Mesothelial cell of epicardium (in vitro differentiated cells): ENCODE results near the gene LYPD4. TPM values are rescaled to one million over a fixed set of nuclear protein-coding genes. Genes with fewer than 3 reads are reported as not detected.

ENCODE experiments used
- DNase-seq, 2 experiments: peaks; one replicate each; pipeline ENCODE4 v3.0.0; 2021; ENCODE audit warnings: low spot score in 2 of 2; ENCODE audit not compliant: unreplicated experiment in 2 of 2
- H3K27ac Mint-ChIP-seq: 2 replicates; pipeline ENCODE4 v1.8.0; 2021; ENCODE audit warnings: mixed read lengths
- H3K27me3 Mint-ChIP-seq: 2 replicates; pipeline ENCODE4 v1.8.0; 2021; ENCODE audit warnings: low read depth, mixed read lengths
- H3K36me3 Mint-ChIP-seq: 2 replicates; pipeline ENCODE4 v1.8.0; 2021; ENCODE audit warnings: mixed read lengths
- H3K4me1 Mint-ChIP-seq: 2 replicates; pipeline ENCODE4 v1.8.0; 2021; ENCODE audit warnings: mixed read lengths
- H3K4me3 Mint-ChIP-seq: 2 replicates; pipeline ENCODE4 v1.8.0; 2021; ENCODE audit warnings: mild to moderate bottlenecking, moderate library complexity, mixed read lengths
- H3K9me3 Mint-ChIP-seq: 2 replicates; pipeline ENCODE4 v1.8.0; 2021; ENCODE audit warnings: mixed read lengths
- total RNA-seq: library from RNA; stranded (reverse); gene quantifications from 3 replicates; pipeline ENCODE4 v1.2.1, GENCODE V29; 2021
- TF ChIP-seq, protein P1 (sequence below): fragments of 200-600 bp; sonication (generic); IDR thresholded peaks from one replicate; pipeline ENCODE4 v1.5.0; 2021; ENCODE audit warnings: antibody characterized with exemption; ENCODE audit not compliant: unreplicated experiment

LYPD4 gene
- total RNA-seq, 1 donor from 2014 or later, result not detected

DNA sequence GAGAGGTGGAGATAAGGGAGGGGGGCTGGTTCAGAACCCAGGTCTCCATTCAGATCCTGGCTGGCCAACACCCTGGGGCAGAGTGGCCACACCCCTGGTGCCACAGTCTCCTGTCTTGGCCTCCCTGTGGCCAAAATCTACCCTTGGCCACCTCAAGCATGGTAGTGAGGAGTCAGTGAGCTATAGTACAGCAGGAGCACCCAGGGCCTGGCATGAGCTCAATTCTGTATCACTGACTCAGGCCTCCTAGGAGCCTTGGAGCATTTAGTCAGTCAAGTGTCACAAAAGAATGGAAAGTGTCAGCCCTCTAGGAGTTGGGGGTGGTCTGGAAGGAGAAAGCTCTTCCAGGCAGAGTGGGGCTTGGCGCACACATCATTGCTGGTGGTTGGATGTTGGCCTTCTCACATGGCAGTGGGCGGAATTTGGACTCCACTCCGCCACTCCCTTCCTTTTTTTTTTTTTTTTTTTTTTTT is 26.0 kb upstream of the LYPD4 start:
- peaks cover 5% of the 10 kb centered on the region for H3K4me1 Mint-ChIP-seq
- peaks cover 16% of the 10 kb centered on the region for H3K36me3 Mint-ChIP-seq
- H3K27me3 Mint-ChIP-seq, result no peaks in the 10 kb centered on the region
- H3K9me3 Mint-ChIP-seq, result no peaks in the 10 kb centered on the region
- DNase-seq, result no peak
- peak overlapping the region; percentile 14 for H3K27ac Mint-ChIP-seq
- no peak overlapping the region for H3K4me3 Mint-ChIP-seq
- TF ChIP-seq, protein P1, sequence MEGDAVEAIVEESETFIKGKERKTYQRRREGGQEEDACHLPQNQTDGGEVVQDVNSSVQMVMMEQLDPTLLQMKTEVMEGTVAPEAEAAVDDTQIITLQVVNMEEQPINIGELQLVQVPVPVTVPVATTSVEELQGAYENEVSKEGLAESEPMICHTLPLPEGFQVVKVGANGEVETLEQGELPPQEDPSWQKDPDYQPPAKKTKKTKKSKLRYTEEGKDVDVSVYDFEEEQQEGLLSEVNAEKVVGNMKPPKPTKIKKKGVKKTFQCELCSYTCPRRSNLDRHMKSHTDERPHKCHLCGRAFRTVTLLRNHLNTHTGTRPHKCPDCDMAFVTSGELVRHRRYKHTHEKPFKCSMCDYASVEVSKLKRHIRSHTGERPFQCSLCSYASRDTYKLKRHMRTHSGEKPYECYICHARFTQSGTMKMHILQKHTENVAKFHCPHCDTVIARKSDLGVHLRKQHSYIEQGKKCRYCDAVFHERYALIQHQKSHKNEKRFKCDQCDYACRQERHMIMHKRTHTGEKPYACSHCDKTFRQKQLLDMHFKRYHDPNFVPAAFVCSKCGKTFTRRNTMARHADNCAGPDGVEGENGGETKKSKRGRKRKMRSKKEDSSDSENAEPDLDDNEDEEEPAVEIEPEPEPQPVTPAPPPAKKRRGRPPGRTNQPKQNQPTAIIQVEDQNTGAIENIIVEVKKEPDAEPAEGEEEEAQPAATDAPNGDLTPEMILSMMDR, result no peak

DNA sequence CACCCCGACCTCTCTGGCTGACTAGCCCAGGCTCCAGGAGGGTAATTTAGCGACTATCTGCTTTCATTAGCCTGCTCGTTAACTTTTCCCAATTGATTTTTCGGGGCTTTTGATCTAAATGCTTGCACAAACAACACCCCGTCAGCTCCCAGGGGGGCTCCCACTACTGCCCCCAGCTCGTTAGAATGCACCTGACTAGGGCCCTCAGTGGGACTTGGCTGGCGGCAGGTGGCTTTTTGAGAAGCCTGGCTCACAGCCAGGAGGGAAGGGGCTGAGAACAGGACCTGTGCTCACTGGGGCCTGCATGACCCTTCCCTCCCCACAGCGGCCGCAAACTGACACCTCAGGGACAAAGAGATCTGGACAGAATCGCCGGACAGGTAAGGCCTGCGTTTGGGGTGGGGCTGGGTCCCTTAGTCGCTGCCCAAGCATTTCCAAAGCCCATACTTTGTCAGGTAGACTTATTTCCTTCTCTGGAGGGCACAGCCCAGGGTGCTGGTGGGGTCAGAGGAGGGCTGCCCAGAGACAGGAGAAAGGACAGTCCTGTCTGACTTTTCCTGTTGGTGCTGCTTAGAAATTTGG is 25.0 kb upstream of the LYPD4 start:
- no peaks in the 10 kb centered on the region for H3K9me3 Mint-ChIP-seq
- H3K4me1 Mint-ChIP-seq, result peaks cover 5% of the 10 kb centered on the region
- TF ChIP-seq, protein P1, result no peak
- no peak overlapping the region for H3K4me3 Mint-ChIP-seq
- DNase-seq, result no peak
- H3K27ac Mint-ChIP-seq, result no peak overlapping the region
- H3K36me3 Mint-ChIP-seq, result peaks cover 21% of the 10 kb centered on the region
- no peaks in the 10 kb centered on the region for H3K27me3 Mint-ChIP-seq

DNA sequence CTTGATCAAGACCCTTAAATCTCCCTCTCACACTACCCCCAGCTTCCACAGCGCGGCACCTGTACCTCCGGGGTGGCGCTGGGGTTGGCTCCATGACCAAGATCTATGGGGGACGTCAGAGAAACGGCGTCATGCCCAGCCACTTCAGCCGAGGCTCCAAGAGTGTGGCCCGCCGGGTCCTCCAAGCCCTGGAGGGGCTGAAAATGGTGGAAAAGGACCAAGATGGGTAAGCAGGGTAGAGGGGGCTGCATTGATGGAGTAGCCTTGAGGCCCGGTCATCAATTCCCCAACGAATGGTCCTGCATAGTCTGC is 24.5 kb upstream of the LYPD4 start:
- no peak for DNase-seq
- peaks cover 5% of the 10 kb centered on the region for H3K4me1 Mint-ChIP-seq
- peaks cover 27% of the 10 kb centered on the region for H3K36me3 Mint-ChIP-seq
- no peak overlapping the region for H3K27ac Mint-ChIP-seq
- TF ChIP-seq, protein P1, result no peak
- no peak overlapping the region for H3K4me3 Mint-ChIP-seq
- no peaks in the 10 kb centered on the region for H3K27me3 Mint-ChIP-seq
- H3K9me3 Mint-ChIP-seq, result no peaks in the 10 kb centered on the region

DNA sequence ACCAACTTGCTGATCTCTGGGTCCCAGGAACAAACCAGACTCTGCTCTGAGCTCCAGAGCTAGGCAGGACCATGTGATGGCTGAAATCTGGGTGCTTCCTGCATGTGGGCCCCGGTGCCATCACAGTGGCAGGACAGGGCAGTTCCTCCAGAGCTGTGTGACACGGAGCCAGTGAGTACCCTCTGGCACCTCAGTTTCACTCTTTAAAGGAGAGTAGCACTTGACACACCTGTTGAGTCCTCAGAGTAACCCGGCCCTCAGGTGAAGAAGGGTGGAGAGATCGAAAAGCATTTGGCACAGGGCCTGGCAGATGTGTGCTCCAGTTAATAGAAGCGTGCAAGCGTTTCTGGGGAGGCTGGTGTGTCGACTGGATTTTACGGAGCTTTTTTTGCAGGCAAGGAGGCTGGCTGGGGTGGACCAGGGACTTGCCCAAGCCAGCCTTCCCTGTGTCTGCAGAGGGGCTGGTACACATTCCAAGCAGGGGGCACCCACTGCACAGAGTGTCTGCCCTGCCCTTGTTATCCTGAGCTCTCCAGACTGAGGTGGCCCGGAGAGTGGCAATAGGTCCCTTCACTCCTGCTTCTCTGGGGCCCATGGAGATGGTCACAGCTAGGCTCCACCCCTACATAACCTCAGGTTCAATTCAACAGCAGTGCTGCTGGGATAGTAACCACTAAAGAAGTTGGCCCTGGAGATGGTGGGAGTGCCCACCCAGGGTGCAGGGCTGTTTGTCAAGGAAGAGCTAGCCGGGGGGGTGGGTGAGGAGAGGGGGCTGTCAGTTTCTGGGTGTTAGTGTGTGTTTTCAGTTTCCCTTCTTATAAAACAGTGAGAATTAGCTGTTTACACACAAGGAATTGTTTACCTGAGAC is 23.9 kb upstream of the LYPD4 start:
- H3K9me3 Mint-ChIP-seq, result no peaks in the 10 kb centered on the region
- H3K27me3 Mint-ChIP-seq, result no peaks in the 10 kb centered on the region
- no peak for DNase-seq
- peaks cover 30% of the 10 kb centered on the region for H3K36me3 Mint-ChIP-seq
- H3K4me1 Mint-ChIP-seq, result peaks cover 8% of the 10 kb centered on the region
- TF ChIP-seq, protein P1, result no peak
- H3K4me3 Mint-ChIP-seq, result no peak overlapping the region
- H3K27ac Mint-ChIP-seq, result peak overlapping the region; percentile 59

DNA sequence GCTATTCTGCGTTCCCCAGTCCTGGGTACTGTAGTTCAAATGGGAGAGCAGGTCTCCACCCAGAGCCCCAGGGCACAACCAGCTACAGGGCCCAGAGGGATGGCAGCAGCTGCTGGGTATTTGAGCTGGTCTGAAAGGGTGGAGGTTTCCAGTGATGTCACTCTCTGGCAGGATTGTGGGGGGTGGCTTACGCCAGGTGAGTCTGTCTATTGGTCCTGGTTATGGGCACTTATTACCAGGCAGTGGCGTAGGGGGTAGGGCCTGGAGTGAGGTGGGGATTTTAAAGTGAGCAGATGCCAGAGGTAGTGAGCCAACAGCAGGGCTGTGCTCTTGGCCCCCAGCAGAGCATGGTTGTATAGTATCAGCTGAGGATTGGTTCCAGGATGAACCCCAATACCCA is 21.8 kb upstream of the LYPD4 start:
- no peaks in the 10 kb centered on the region for H3K27me3 Mint-ChIP-seq
- H3K4me1 Mint-ChIP-seq, result peaks cover 24% of the 10 kb centered on the region
- TF ChIP-seq, protein P1, result no peak
- no peak overlapping the region for H3K4me3 Mint-ChIP-seq
- peaks cover 43% of the 10 kb centered on the region for H3K36me3 Mint-ChIP-seq
- no peaks in the 10 kb centered on the region for H3K9me3 Mint-ChIP-seq
- peak overlapping the region; percentile 41 for H3K27ac Mint-ChIP-seq
- no peak for DNase-seq
